ENCODE measurements around the gene PABPN1.

GRCh38 chr14:23353433-23353780 is 32.1 kb downstream of the PABPN1 start:
- TF ChIP-seq CTCF (IDR thresholded peaks at IDR 0.05; ENCODE audit: low read depth, low read length, missing input control) = no peak
- TF ChIP-seq ZBTB33 (IDR thresholded peaks at IDR 0.05) = no peak
- TF ChIP-seq ATF3 (IDR thresholded peaks at IDR 0.05) = no peak
- TF ChIP-seq RAD21 (IDR thresholded peaks at IDR 0.05) = no peak
- TF ChIP-seq REST (IDR thresholded peaks at IDR 0.05) = no peak
- no peak for TF ChIP-seq EGR1 (IDR thresholded peaks at IDR 0.05; ENCODE audit: low read depth in 2 of 2)
- no peak for TF ChIP-seq GABPA (IDR thresholded peaks at IDR 0.05 in 1 of 2, conservative IDR thresholded peaks at IDR 0.05 in 1 of 2)
- TF ChIP-seq TAF1 (conservative IDR thresholded peaks at IDR 0.05) = no peak
